ENCODE measurements around the gene DCST2. TPM values are rescaled to one million over a fixed set of nuclear protein-coding genes. Genes with fewer than 3 reads are reported as not detected.

The DCST2 gene
- total and polyA plus RNA-seq, 11 donors, result 0.14 to 0.65 (median 0.35) TPM; not detected in 1

- WGBS, 4 donors, result 86 to 90% (median 89%) methylated on average over 9 of the region's 9 CpGs
- no peak for DNase-seq
- intact Hi-C loops (cut with DNase I), result no loop called here
These were observed 9.3 kb downstream of the DCST2 start for GRCh38 chr1:155024315-155024714.

GRCh38 chr1:155023627-155024026 is 10.0 kb downstream of the DCST2 start:
- DNase-seq (no peak), ATAC-seq (no peak)
- Histone ChIP-seq H3K9me3 (no peaks in the 10 kb centered on the region), H3K27ac (no peak overlapping the region), H3K36me3 (no peaks in the 10 kb centered on the region), H3K4me1 (peaks cover 0 to 13% (median 0%) of the 10 kb centered on the region in 12 donors), H3K4me3 (no peak overlapping the region), H3K27me3 (no peaks in the 10 kb centered on the region)
- intact Hi-C loops (cut with DNase I), result no loop called here
- TF ChIP-seq, protein P1, sequence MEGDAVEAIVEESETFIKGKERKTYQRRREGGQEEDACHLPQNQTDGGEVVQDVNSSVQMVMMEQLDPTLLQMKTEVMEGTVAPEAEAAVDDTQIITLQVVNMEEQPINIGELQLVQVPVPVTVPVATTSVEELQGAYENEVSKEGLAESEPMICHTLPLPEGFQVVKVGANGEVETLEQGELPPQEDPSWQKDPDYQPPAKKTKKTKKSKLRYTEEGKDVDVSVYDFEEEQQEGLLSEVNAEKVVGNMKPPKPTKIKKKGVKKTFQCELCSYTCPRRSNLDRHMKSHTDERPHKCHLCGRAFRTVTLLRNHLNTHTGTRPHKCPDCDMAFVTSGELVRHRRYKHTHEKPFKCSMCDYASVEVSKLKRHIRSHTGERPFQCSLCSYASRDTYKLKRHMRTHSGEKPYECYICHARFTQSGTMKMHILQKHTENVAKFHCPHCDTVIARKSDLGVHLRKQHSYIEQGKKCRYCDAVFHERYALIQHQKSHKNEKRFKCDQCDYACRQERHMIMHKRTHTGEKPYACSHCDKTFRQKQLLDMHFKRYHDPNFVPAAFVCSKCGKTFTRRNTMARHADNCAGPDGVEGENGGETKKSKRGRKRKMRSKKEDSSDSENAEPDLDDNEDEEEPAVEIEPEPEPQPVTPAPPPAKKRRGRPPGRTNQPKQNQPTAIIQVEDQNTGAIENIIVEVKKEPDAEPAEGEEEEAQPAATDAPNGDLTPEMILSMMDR (IDR thresholded peaks at IDR 0.05), result no peak
- no peak for TF ChIP-seq POLR2A (IDR thresholded peaks at IDR 0.05)
- WGBS, 4 donors, result 81 to 88% (median 85%) methylated on average over 5 of the region's 5 CpGs

More at GRCh38 chr1:155024315-155024714, 9.3 kb downstream of the DCST2 start:
- H3K27ac ChIP-seq, result no peak overlapping the region
- no peaks in the 10 kb centered on the region for H3K36me3 ChIP-seq
- TF ChIP-seq, protein P1 (IDR thresholded peaks at IDR 0.05), result no peak
- no peak for TF ChIP-seq POLR2A (IDR thresholded peaks at IDR 0.05)
- peaks cover 0 to 9% (median 0%) of the 10 kb centered on the region in 12 donors for H3K4me1 ChIP-seq
- H3K27me3 ChIP-seq, result no peaks in the 10 kb centered on the region
- no peak overlapping the region for H3K4me3 ChIP-seq
- no peak for ATAC-seq
- no peaks in the 10 kb centered on the region for H3K9me3 ChIP-seq

DNA sequence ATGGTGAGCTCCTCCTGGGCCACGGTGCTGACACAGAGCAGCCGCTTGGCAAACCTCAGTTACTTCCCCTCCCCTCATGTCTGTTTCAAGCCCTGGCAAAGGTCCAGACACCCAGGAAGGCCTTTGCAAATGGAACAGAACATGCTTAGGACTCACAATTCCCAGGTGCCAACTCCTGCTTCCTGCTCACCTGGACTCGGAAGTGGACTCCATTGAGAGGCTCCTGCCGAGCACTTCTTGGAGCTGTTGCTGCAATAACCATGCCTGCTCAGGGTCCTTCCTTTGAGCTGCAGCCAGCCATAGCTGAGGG is 10.7 kb downstream of the DCST2 start:
- TF ChIP-seq, protein P1 (IDR thresholded peaks at IDR 0.05), result no peak
- no peak for TF ChIP-seq POLR2A (IDR thresholded peaks at IDR 0.05)
- DNase-seq (peak in 3 of 5 donors; percentile 37 to 66 (median 55)), ATAC-seq (peak; percentile 32 to 62 (median 52))
- no peaks in the 10 kb centered on the region for H3K27me3 ChIP-seq
- no peaks in the 10 kb centered on the region for H3K9me3 ChIP-seq
- peaks cover 2 to 18% (median 3%) of the 10 kb centered on the region in 12 donors for H3K4me1 ChIP-seq
- WGBS, 4 donors, result 52 to 70% (median 60%) methylated on average over 4 of the region's 4 CpGs
- intact Hi-C loops (cut with DNase I), result no loop called here
- H3K4me3 ChIP-seq, result no peak overlapping the region
- no peaks in the 10 kb centered on the region for H3K36me3 ChIP-seq
- no peak overlapping the region for H3K27ac ChIP-seq

GRCh38 chr1:155022136-155022926 is 11.2 kb downstream of the DCST2 start:
- intact Hi-C loops (cut with DNase I), result no loop called here
- Histone ChIP-seq H3K27ac (no peak overlapping the region), H3K36me3 (no peaks in the 10 kb centered on the region), H3K9me3 (no peaks in the 10 kb centered on the region), H3K27me3 (no peaks in the 10 kb centered on the region), H3K4me3 (no peak overlapping the region), H3K4me1 (peaks cover 5 to 23% (median 7%) of the 10 kb centered on the region in 12 donors)
- WGBS, 4 donors, result 79 to 84% (median 81%) methylated on average over 8 of the region's 8 CpGs
- no peak for ATAC-seq
- no peak for TF ChIP-seq POLR2A (IDR thresholded peaks at IDR 0.05)
- TF ChIP-seq, protein P1 (IDR thresholded peaks at IDR 0.05), result no peak
- no peak for DNase-seq

Measured in heart left ventricle (tissue), 16 donors.